Progenitor cell of endocrine pancreas (in vitro differentiated cells): ENCODE results near the gene TANC1. TPM values are rescaled to one million over a fixed set of nuclear protein-coding genes. Genes with fewer than 3 reads are reported as not detected.
"Not testable (repeated sequence)": the region's sequence is repeated elsewhere in the genome, so short reads cannot be mapped to it uniquely, and the experiment has no call there.

Source experiments
- DNase-seq: peaks from one replicate; pipeline ENCODE4 v3.0.0; 2021; ENCODE audit warnings: low spot score; ENCODE audit not compliant: unreplicated experiment
- H3K27ac Mint-ChIP-seq: 2 replicates; pipeline ENCODE4 v1.8.0; 2021; ENCODE audit warnings: mild to moderate bottlenecking, moderate library complexity, mixed read lengths
- H3K27me3 Mint-ChIP-seq: 2 replicates; pipeline ENCODE4 v1.8.0; 2021; ENCODE audit warnings: mixed read lengths
- H3K36me3 Mint-ChIP-seq: 2 replicates; pipeline ENCODE4 v1.8.0; 2022; ENCODE audit warnings: mixed read lengths; ENCODE audit not compliant: insufficient read depth
- H3K4me1 Mint-ChIP-seq: 2 replicates; pipeline ENCODE4 v1.8.0; 2021; ENCODE audit warnings: low read depth, mixed read lengths
- H3K4me3 Mint-ChIP-seq: 2 replicates; pipeline ENCODE4 v1.8.0; 2021; ENCODE audit warnings: low read depth, mild to moderate bottlenecking, moderate library complexity, mixed read lengths
- H3K9me3 Mint-ChIP-seq: 2 replicates; pipeline ENCODE4 v1.8.0; 2021; ENCODE audit warnings: low read depth, mixed read lengths
- CTCF ChIP-seq: fragments of 200-600 bp; sonication (generic); IDR thresholded peaks from one replicate; pipeline ENCODE4 v1.5.0; 2021; ENCODE audit warnings: antibody characterized with exemption, mild to moderate bottlenecking; ENCODE audit not compliant: unreplicated experiment
- total RNA-seq: library from RNA; stranded (reverse); gene quantifications from 2 replicates; pipeline ENCODE4 v1.2.1, GENCODE V29; 2021

Gene TANC1
- total RNA-seq, 1 donor from 2014 or later, result 29.8 TPM

GRCh38 chr2:159032146-159032545 is 63.7 kb downstream of the TANC1 start:
- H3K27me3 Mint-ChIP-seq, result no peaks in the 10 kb centered on the region
- H3K27ac Mint-ChIP-seq, result no peak overlapping the region
- peaks cover 1% of the 10 kb centered on the region for H3K9me3 Mint-ChIP-seq
- no peak for DNase-seq
- no peak for TF ChIP-seq CTCF
- peaks cover 1% of the 10 kb centered on the region for H3K36me3 Mint-ChIP-seq
- H3K4me1 Mint-ChIP-seq, result peaks cover 28% of the 10 kb centered on the region
- no peak overlapping the region for H3K4me3 Mint-ChIP-seq

GRCh38 chr2:159032580-159032979 is 64.1 kb downstream of the TANC1 start:
- no peak for DNase-seq
- Mint-ChIP-seq H3K4me3 (no peak overlapping the region), H3K9me3 (peaks cover 6% of the 10 kb centered on the region), H3K27me3 (no peaks in the 10 kb centered on the region), H3K27ac (no peak overlapping the region), H3K36me3 (peaks cover 4% of the 10 kb centered on the region), H3K4me1 (peaks cover 28% of the 10 kb centered on the region)
- TF ChIP-seq CTCF, result no peak

- no peak for TF ChIP-seq CTCF
- DNase-seq, result no peak
- peaks cover 19% of the 10 kb centered on the region for H3K9me3 Mint-ChIP-seq
- peaks cover 18% of the 10 kb centered on the region for H3K36me3 Mint-ChIP-seq
- no peaks in the 10 kb centered on the region for H3K27me3 Mint-ChIP-seq
- no peak overlapping the region for H3K4me3 Mint-ChIP-seq
- H3K4me1 Mint-ChIP-seq, result peaks cover 28% of the 10 kb centered on the region
- no peak overlapping the region for H3K27ac Mint-ChIP-seq
Measured at GRCh38 chr2:159034713-159035112, 66.3 kb downstream of the TANC1 start.

- DNase-seq, result no peak
- H3K4me3 Mint-ChIP-seq, result no peak overlapping the region
- H3K9me3 Mint-ChIP-seq, result peaks cover 25% of the 10 kb centered on the region
- peaks cover 21% of the 10 kb centered on the region for H3K36me3 Mint-ChIP-seq
- H3K27me3 Mint-ChIP-seq, result no peaks in the 10 kb centered on the region
- peak overlapping the region; percentile 83 for H3K27ac Mint-ChIP-seq
- peak; percentile 51 for TF ChIP-seq CTCF
- peaks cover 22% of the 10 kb centered on the region for H3K4me1 Mint-ChIP-seq
Measured at GRCh38 chr2:159035790-159036411, 67.5 kb downstream of the TANC1 start.

- DNase-seq, H3K27me3 Mint-ChIP-seq, H3K4me3 Mint-ChIP-seq: not testable (repeated sequence)
- peaks cover 23% of the 10 kb centered on the region for H3K36me3 Mint-ChIP-seq
- peak overlapping the region; percentile 26 for H3K27ac Mint-ChIP-seq
- H3K9me3 Mint-ChIP-seq, result peaks cover 25% of the 10 kb centered on the region
- H3K4me1 Mint-ChIP-seq, result peaks cover 16% of the 10 kb centered on the region
Measured at GRCh38 chr2:159036461-159036860, 68.0 kb downstream of the TANC1 start.

- DNase-seq, H3K27me3 Mint-ChIP-seq, H3K4me3 Mint-ChIP-seq, H3K4me1 Mint-ChIP-seq, H3K27ac Mint-ChIP-seq: not testable (repeated sequence)
- H3K9me3 Mint-ChIP-seq, result peaks cover 25% of the 10 kb centered on the region
- peaks cover 31% of the 10 kb centered on the region for H3K36me3 Mint-ChIP-seq
Measured at GRCh38 chr2:159041328-159041727, 72.9 kb downstream of the TANC1 start.
